ENCODE data around the gene RCVRN. TPM values are rescaled to one million over a fixed set of nuclear protein-coding genes. Genes with fewer than 3 reads are reported as not detected.

Gene RCVRN
- 0.38 and 0.51 TPM in 2 replicates for total RNA-seq

GRCh38 chr17:9905078-9905415, at the start of gene RCVRN:
Gene RCVRN, minus strand, starts transcription at chr17:9905271. Its CDS starts 91 bp downstream, at chr17:9905180.
- no peaks in the 10 kb centered on the region for H3K9me3 Mint-ChIP-seq
- no peak within 1 kb of the TSS for H3K4me3 Mint-ChIP-seq
- no peak within 1 kb of the TSS for H3K27ac Mint-ChIP-seq
- TF ChIP-seq CTCF (IDR thresholded peaks at IDR 0.05): no peak
- H3K27me3 Mint-ChIP-seq: peaks cover 10% of the 10 kb centered on the region
- ATAC-seq (ENCODE audit: low read depth) (no peak), DNase-seq (no peak)
- POLR2A ChIA-PET: no interaction called here
- CTCF ChIA-PET: no interaction called here
- H3K4me1 Mint-ChIP-seq: no peaks in the 10 kb centered on the region
- no peaks in the 10 kb centered on the region for H3K36me3 Mint-ChIP-seq (ENCODE audit: low read depth)
- intact Hi-C loops (cut with micrococcal nuclease): no loop called here

GRCh38 chr17:9953492-9953891, 48.4 kb upstream of the RCVRN start:
- no peaks in the 10 kb centered on the region for H3K4me1 Mint-ChIP-seq
- CTCF ChIA-PET: no interaction called here
- no peaks in the 10 kb centered on the region for H3K36me3 Mint-ChIP-seq (ENCODE audit: low read depth)
- intact Hi-C loops (cut with micrococcal nuclease): no loop called here
- no peak for TF ChIP-seq CTCF (IDR thresholded peaks at IDR 0.05)
- no peak overlapping the region for H3K27ac Mint-ChIP-seq
- POLR2A ChIA-PET: no interaction called here
- DNase-seq (no peak), ATAC-seq (ENCODE audit: low read depth) (no peak)
- no peaks in the 10 kb centered on the region for H3K9me3 Mint-ChIP-seq
- H3K27me3 Mint-ChIP-seq: peaks cover 3% of the 10 kb centered on the region
- no peak overlapping the region for H3K4me3 Mint-ChIP-seq

- ATAC-seq (ENCODE audit: low read depth) (no peak), DNase-seq (no peak)
- no peaks in the 10 kb centered on the region for H3K27me3 Mint-ChIP-seq
- H3K4me3 Mint-ChIP-seq: no peak overlapping the region
- no peak overlapping the region for H3K27ac Mint-ChIP-seq
- POLR2A ChIA-PET: no interaction called here
- CTCF ChIA-PET: no interaction called here
- no peaks in the 10 kb centered on the region for H3K4me1 Mint-ChIP-seq
- intact Hi-C loops (cut with micrococcal nuclease): no loop called here
- H3K36me3 Mint-ChIP-seq (ENCODE audit: low read depth): no peaks in the 10 kb centered on the region
- H3K9me3 Mint-ChIP-seq: no peaks in the 10 kb centered on the region
- no peak for TF ChIP-seq CTCF (IDR thresholded peaks at IDR 0.05)
Measured at GRCh38 chr17:9951803-9952202, 46.7 kb upstream of the RCVRN start.

GRCh38 chr17:9948928-9949327, 43.9 kb upstream of the RCVRN start:
- no peak for TF ChIP-seq CTCF (IDR thresholded peaks at IDR 0.05)
- ATAC-seq (ENCODE audit: low read depth): no peak
- H3K4me3 Mint-ChIP-seq: no peak overlapping the region
- POLR2A ChIA-PET: no interaction called here
- no peaks in the 10 kb centered on the region for H3K36me3 Mint-ChIP-seq (ENCODE audit: low read depth)
- H3K27me3 Mint-ChIP-seq: no peaks in the 10 kb centered on the region
- no peaks in the 10 kb centered on the region for H3K9me3 Mint-ChIP-seq
- DNase-seq: no peak
- CTCF ChIA-PET: no interaction called here
- H3K4me1 Mint-ChIP-seq: no peaks in the 10 kb centered on the region
- intact Hi-C loops (cut with micrococcal nuclease): no loop called here
- no peak overlapping the region for H3K27ac Mint-ChIP-seq

GRCh38 chr17:9944704-9945103, 39.6 kb upstream of the RCVRN start:
- H3K9me3 Mint-ChIP-seq: no peaks in the 10 kb centered on the region
- no peaks in the 10 kb centered on the region for H3K27me3 Mint-ChIP-seq
- H3K4me1 Mint-ChIP-seq: no peaks in the 10 kb centered on the region
- H3K27ac Mint-ChIP-seq: no peak overlapping the region
- CTCF ChIA-PET: no interaction called here
- POLR2A ChIA-PET: no interaction called here
- intact Hi-C loops (cut with micrococcal nuclease): no loop called here
- DNase-seq (no peak), ATAC-seq (ENCODE audit: low read depth) (no peak)
- no peak overlapping the region for H3K4me3 Mint-ChIP-seq
- TF ChIP-seq CTCF (IDR thresholded peaks at IDR 0.05): no peak
- H3K36me3 Mint-ChIP-seq (ENCODE audit: low read depth): peaks cover 11% of the 10 kb centered on the region

Measured in activated B cell treated with CpG ODN at 0.5 μM for 24 hours (primary cell).